Measurements from ENCODE around the gene SEC16A.
"Not testable (repeated sequence)": the region's sequence is repeated elsewhere in the genome, so short reads cannot be mapped to it uniquely, and the experiment has no call there.

SEC16A gene

GRCh38 chr9:136433849-136434579, 48.8 kb downstream of the SEC16A start:
- Histone ChIP-seq H3K4me1 (ENCODE audit: control insufficient read depth in 1 of 2, insufficient read depth in 2 of 2, low read length in 2 of 2) (peaks cover 19 to 20% of the 10 kb centered on the region in 2 donors), H3K27me3 (ENCODE audit: control insufficient read depth in 1 of 2, insufficient read depth in 2 of 2, low read length in 2 of 2) (no peaks in the 10 kb centered on the region), H3K36me3 (ENCODE audit: control insufficient read depth in 1 of 2, insufficient read depth in 2 of 2, low read length in 2 of 2) (peaks cover 5 to 38% of the 10 kb centered on the region in 2 donors), H3K9me3 (ENCODE audit: control insufficient read depth in 1 of 2, low read length in 2 of 2) (no peaks in the 10 kb centered on the region), H3K4me3 (ENCODE audit: low read depth in 1 of 2, low read length in 2 of 2) (no peak overlapping the region), H3K9ac (ENCODE audit: low read depth in 1 of 2, low read length in 2 of 2) (no peak overlapping the region), H3K27ac (ENCODE audit: low read depth, low read length) (no peak overlapping the region)

- Histone ChIP-seq H3K9me3 (ENCODE audit: control insufficient read depth in 1 of 2, low read length in 2 of 2) (no peaks in the 10 kb centered on the region), H3K4me1 (ENCODE audit: control insufficient read depth in 1 of 2, insufficient read depth in 2 of 2, low read length in 2 of 2) (peaks cover 12 to 15% of the 10 kb centered on the region in 2 donors), H3K36me3 (ENCODE audit: control insufficient read depth in 1 of 2, insufficient read depth in 2 of 2, low read length in 2 of 2) (peaks cover 5 to 43% of the 10 kb centered on the region in 2 donors), H3K27me3 (ENCODE audit: control insufficient read depth in 1 of 2, insufficient read depth in 2 of 2, low read length in 2 of 2) (no peaks in the 10 kb centered on the region), H3K4me3 (ENCODE audit: low read depth in 1 of 2, low read length in 2 of 2) (no peak overlapping the region), H3K9ac (ENCODE audit: low read depth in 1 of 2, low read length in 2 of 2) (no peak overlapping the region), H3K27ac (ENCODE audit: low read depth, low read length) (no peak overlapping the region)
Measured at GRCh38 chr9:136433043-136433715, 49.7 kb downstream of the SEC16A start.

- Histone ChIP-seq H3K4me3 (ENCODE audit: low read depth in 1 of 2, low read length in 2 of 2) (no peak overlapping the region), H3K9me3 (ENCODE audit: control insufficient read depth in 1 of 2, low read length in 2 of 2) (no peaks in the 10 kb centered on the region), H3K4me1 (ENCODE audit: control insufficient read depth in 1 of 2, insufficient read depth in 2 of 2, low read length in 2 of 2) (peaks cover 6 to 9% of the 10 kb centered on the region in 2 donors), H3K27ac (ENCODE audit: low read depth, low read length) (no peak overlapping the region), H3K27me3 (ENCODE audit: control insufficient read depth in 1 of 2, insufficient read depth in 2 of 2, low read length in 2 of 2) (no peaks in the 10 kb centered on the region), H3K36me3 (ENCODE audit: control insufficient read depth in 1 of 2, insufficient read depth in 2 of 2, low read length in 2 of 2) (peaks cover 5 to 43% of the 10 kb centered on the region in 2 donors), H3K9ac (ENCODE audit: low read depth in 1 of 2, low read length in 2 of 2) (no peak overlapping the region)
Measured at GRCh38 chr9:136432591-136432990, 50.2 kb downstream of the SEC16A start.

- no peak overlapping the region for H3K9ac ChIP-seq (ENCODE audit: low read depth in 1 of 2, low read length in 2 of 2)
- H3K27me3 ChIP-seq (ENCODE audit: control insufficient read depth in 1 of 2, insufficient read depth in 2 of 2, low read length in 2 of 2): no peaks in the 10 kb centered on the region
- peaks cover 6 to 43% of the 10 kb centered on the region in 2 donors for H3K36me3 ChIP-seq (ENCODE audit: control insufficient read depth in 1 of 2, insufficient read depth in 2 of 2, low read length in 2 of 2)
- H3K27ac ChIP-seq (ENCODE audit: low read depth, low read length): no peak overlapping the region
- H3K4me3 ChIP-seq (ENCODE audit: low read depth in 1 of 2, low read length in 2 of 2): no peak overlapping the region
- H3K4me1 ChIP-seq (ENCODE audit: control insufficient read depth in 1 of 2, insufficient read depth in 2 of 2, low read length in 2 of 2): peaks cover 0 to 2% of the 10 kb centered on the region in 2 donors
- no peaks in the 10 kb centered on the region for H3K9me3 ChIP-seq (ENCODE audit: control insufficient read depth in 1 of 2, low read length in 2 of 2)
Measured at GRCh38 chr9:136431782-136432350, 51.0 kb downstream of the SEC16A start.

- no peaks in the 10 kb centered on the region for H3K9me3 ChIP-seq (ENCODE audit: control insufficient read depth in 1 of 2, low read length in 2 of 2)
- H3K27me3 ChIP-seq (ENCODE audit: control insufficient read depth in 1 of 2, insufficient read depth in 2 of 2, low read length in 2 of 2): no peaks in the 10 kb centered on the region
- no peak overlapping the region for H3K9ac ChIP-seq (ENCODE audit: low read depth in 1 of 2, low read length in 2 of 2)
- H3K36me3 ChIP-seq (ENCODE audit: control insufficient read depth in 1 of 2, insufficient read depth in 2 of 2, low read length in 2 of 2): peaks cover 8 to 39% of the 10 kb centered on the region in 2 donors
- H3K4me3 ChIP-seq (ENCODE audit: low read depth in 1 of 2, low read length in 2 of 2): no peak overlapping the region
- H3K4me1 ChIP-seq (ENCODE audit: control insufficient read depth in 1 of 2, insufficient read depth in 2 of 2, low read length in 2 of 2): no peaks in the 10 kb centered on the region
- no peak overlapping the region for H3K27ac ChIP-seq (ENCODE audit: low read depth, low read length)
Measured at GRCh38 chr9:136430588-136431234, 52.1 kb downstream of the SEC16A start.

- H3K9me3 ChIP-seq (ENCODE audit: control insufficient read depth in 1 of 2, low read length in 2 of 2): no peaks in the 10 kb centered on the region
- H3K4me1 ChIP-seq (ENCODE audit: control insufficient read depth in 1 of 2, insufficient read depth in 2 of 2, low read length in 2 of 2): no peaks in the 10 kb centered on the region
- H3K36me3 ChIP-seq (ENCODE audit: control insufficient read depth in 1 of 2, insufficient read depth in 2 of 2, low read length in 2 of 2): peaks cover 8 to 36% of the 10 kb centered on the region in 2 donors
- no peaks in the 10 kb centered on the region for H3K27me3 ChIP-seq (ENCODE audit: control insufficient read depth in 1 of 2, insufficient read depth in 2 of 2, low read length in 2 of 2)
- no peak overlapping the region for H3K4me3 ChIP-seq (ENCODE audit: low read depth in 1 of 2, low read length in 2 of 2)
- no peak overlapping the region for H3K27ac ChIP-seq (ENCODE audit: low read depth, low read length)
- H3K9ac ChIP-seq (ENCODE audit: low read depth in 1 of 2, low read length in 2 of 2): no peak overlapping the region
Measured at GRCh38 chr9:136429683-136430491, 53.0 kb downstream of the SEC16A start.

- H3K27ac ChIP-seq (ENCODE audit: low read depth, low read length): no peak overlapping the region
- no peaks in the 10 kb centered on the region for H3K9me3 ChIP-seq (ENCODE audit: control insufficient read depth in 1 of 2, low read length in 2 of 2)
- H3K36me3 ChIP-seq (ENCODE audit: control insufficient read depth in 1 of 2, insufficient read depth in 2 of 2, low read length in 2 of 2): peaks cover 8 to 42% of the 10 kb centered on the region in 2 donors
- H3K27me3 ChIP-seq (ENCODE audit: control insufficient read depth in 1 of 2, insufficient read depth in 2 of 2, low read length in 2 of 2): no peaks in the 10 kb centered on the region
- no peak overlapping the region for H3K4me3 ChIP-seq (ENCODE audit: low read depth in 1 of 2, low read length in 2 of 2)
- H3K9ac ChIP-seq (ENCODE audit: low read depth in 1 of 2, low read length in 2 of 2): no peak overlapping the region
- no peaks in the 10 kb centered on the region for H3K4me1 ChIP-seq (ENCODE audit: control insufficient read depth in 1 of 2, insufficient read depth in 2 of 2, low read length in 2 of 2)
Measured at GRCh38 chr9:136429075-136429628, 53.7 kb downstream of the SEC16A start.

GRCh38 chr9:136426787-136427186, 56.1 kb downstream of the SEC16A start:
- no peaks in the 10 kb centered on the region for H3K4me1 ChIP-seq (ENCODE audit: control insufficient read depth in 1 of 2, insufficient read depth in 2 of 2, low read length in 2 of 2)
- no peaks in the 10 kb centered on the region for H3K27me3 ChIP-seq (ENCODE audit: control insufficient read depth in 1 of 2, insufficient read depth in 2 of 2, low read length in 2 of 2)
- H3K27ac ChIP-seq (ENCODE audit: low read depth, low read length): no peak overlapping the region
- peaks cover 29 to 52% of the 10 kb centered on the region in 2 donors for H3K36me3 ChIP-seq (ENCODE audit: control insufficient read depth in 1 of 2, insufficient read depth in 2 of 2, low read length in 2 of 2)
- no peak overlapping the region for H3K4me3 ChIP-seq (ENCODE audit: low read depth in 1 of 2, low read length in 2 of 2)
- no peak overlapping the region for H3K9ac ChIP-seq (ENCODE audit: low read depth in 1 of 2, low read length in 2 of 2)
- H3K9me3 ChIP-seq (ENCODE audit: control insufficient read depth in 1 of 2, low read length in 2 of 2): no peaks in the 10 kb centered on the region

GRCh38 chr9:136425367-136425766, 57.5 kb downstream of the SEC16A start:
- peaks cover 27 to 56% of the 10 kb centered on the region in 2 donors for H3K36me3 ChIP-seq (ENCODE audit: control insufficient read depth in 1 of 2, insufficient read depth in 2 of 2, low read length in 2 of 2)
- not testable (repeated sequence) for H3K27me3 ChIP-seq (ENCODE audit: control insufficient read depth in 1 of 2, insufficient read depth in 2 of 2, low read length in 2 of 2); H3K4me1 ChIP-seq (ENCODE audit: control insufficient read depth in 1 of 2, insufficient read depth in 2 of 2, low read length in 2 of 2); H3K4me3 ChIP-seq (ENCODE audit: low read depth in 1 of 2, low read length in 2 of 2); H3K9ac ChIP-seq (ENCODE audit: low read depth in 1 of 2, low read length in 2 of 2); H3K9me3 ChIP-seq (ENCODE audit: control insufficient read depth in 1 of 2, low read length in 2 of 2); H3K27ac ChIP-seq (ENCODE audit: low read depth, low read length)

Data from duodenal mucosa (tissue), 2 donors.